Osteocyte (in vitro differentiated cells): Measurements from ENCODE around the gene AMOTL1. TPM values are rescaled to one million over a fixed set of nuclear protein-coding genes. Genes with fewer than 3 reads are reported as not detected.
A peak's percentile ranks its signal among the peaks of the same experiment; 100 is the strongest.

ENCODE experiments used
- DNase-seq: peaks from one replicate; pipeline ENCODE4 v3.0.0; 2021; ENCODE audit warnings: mixed read lengths; ENCODE audit not compliant: unreplicated experiment; ENCODE audit errors: extremely low spot score
- H3K27ac Mint-ChIP-seq: one replicate; pipeline ENCODE4 v1.8.0; 2021; ENCODE audit warnings: mild to moderate bottlenecking, mixed read lengths; ENCODE audit not compliant: unreplicated experiment
- H3K27me3 Mint-ChIP-seq: one replicate; pipeline ENCODE4 v1.8.0; 2021; ENCODE audit warnings: mixed read lengths; ENCODE audit not compliant: unreplicated experiment
- H3K36me3 Mint-ChIP-seq: one replicate; pipeline ENCODE4 v1.8.0; 2021; ENCODE audit warnings: mixed read lengths; ENCODE audit not compliant: unreplicated experiment
- H3K4me1 Mint-ChIP-seq: one replicate; pipeline ENCODE4 v1.8.0; 2021; ENCODE audit warnings: mixed read lengths; ENCODE audit not compliant: unreplicated experiment
- H3K4me3 Mint-ChIP-seq: one replicate; pipeline ENCODE4 v1.8.0; 2021; ENCODE audit warnings: mild to moderate bottlenecking, moderate library complexity, mixed read lengths; ENCODE audit not compliant: unreplicated experiment
- H3K9me3 Mint-ChIP-seq: one replicate; pipeline ENCODE4 v1.8.0; 2021; ENCODE audit warnings: mixed read lengths; ENCODE audit not compliant: unreplicated experiment
- long read RNA-seq: library from polyadenylated mRNA; unstranded; transcript quantifications from one replicate; pipeline ENCODE4 v2.0.0, GENCODE V29; 2021
- total RNA-seq: library from RNA; stranded (reverse); gene quantifications from 2 replicates; pipeline ENCODE4 v1.2.1, GENCODE V29; 2021
- TF ChIP-seq, protein P1 (sequence below): fragments of 200-600 bp; sonication (generic); IDR thresholded peaks from 2 replicates; pipeline ENCODE4 v1.5.0; 2021; ENCODE audit warnings: antibody characterized with exemption, mild to moderate bottlenecking, moderate library complexity

The AMOTL1 gene, protein sequence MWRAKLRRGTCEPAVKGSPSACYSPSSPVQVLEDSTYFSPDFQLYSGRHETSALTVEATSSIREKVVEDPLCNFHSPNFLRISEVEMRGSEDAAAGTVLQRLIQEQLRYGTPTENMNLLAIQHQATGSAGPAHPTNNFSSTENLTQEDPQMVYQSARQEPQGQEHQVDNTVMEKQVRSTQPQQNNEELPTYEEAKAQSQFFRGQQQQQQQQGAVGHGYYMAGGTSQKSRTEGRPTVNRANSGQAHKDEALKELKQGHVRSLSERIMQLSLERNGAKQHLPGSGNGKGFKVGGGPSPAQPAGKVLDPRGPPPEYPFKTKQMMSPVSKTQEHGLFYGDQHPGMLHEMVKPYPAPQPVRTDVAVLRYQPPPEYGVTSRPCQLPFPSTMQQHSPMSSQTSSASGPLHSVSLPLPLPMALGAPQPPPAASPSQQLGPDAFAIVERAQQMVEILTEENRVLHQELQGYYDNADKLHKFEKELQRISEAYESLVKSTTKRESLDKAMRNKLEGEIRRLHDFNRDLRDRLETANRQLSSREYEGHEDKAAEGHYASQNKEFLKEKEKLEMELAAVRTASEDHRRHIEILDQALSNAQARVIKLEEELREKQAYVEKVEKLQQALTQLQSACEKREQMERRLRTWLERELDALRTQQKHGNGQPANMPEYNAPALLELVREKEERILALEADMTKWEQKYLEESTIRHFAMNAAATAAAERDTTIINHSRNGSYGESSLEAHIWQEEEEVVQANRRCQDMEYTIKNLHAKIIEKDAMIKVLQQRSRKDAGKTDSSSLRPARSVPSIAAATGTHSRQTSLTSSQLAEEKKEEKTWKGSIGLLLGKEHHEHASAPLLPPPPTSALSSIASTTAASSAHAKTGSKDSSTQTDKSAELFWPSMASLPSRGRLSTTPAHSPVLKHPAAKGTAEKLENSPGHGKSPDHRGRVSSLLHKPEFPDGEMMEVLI
- 66.6 and 71.7 TPM in 2 replicates for total RNA-seq
- long read RNA-seq, partial matches to known transcripts: 5 of 79 reads
- long read RNA-seq, other reads (novel, unspliced or antisense): 74 of 79 reads

DNA sequence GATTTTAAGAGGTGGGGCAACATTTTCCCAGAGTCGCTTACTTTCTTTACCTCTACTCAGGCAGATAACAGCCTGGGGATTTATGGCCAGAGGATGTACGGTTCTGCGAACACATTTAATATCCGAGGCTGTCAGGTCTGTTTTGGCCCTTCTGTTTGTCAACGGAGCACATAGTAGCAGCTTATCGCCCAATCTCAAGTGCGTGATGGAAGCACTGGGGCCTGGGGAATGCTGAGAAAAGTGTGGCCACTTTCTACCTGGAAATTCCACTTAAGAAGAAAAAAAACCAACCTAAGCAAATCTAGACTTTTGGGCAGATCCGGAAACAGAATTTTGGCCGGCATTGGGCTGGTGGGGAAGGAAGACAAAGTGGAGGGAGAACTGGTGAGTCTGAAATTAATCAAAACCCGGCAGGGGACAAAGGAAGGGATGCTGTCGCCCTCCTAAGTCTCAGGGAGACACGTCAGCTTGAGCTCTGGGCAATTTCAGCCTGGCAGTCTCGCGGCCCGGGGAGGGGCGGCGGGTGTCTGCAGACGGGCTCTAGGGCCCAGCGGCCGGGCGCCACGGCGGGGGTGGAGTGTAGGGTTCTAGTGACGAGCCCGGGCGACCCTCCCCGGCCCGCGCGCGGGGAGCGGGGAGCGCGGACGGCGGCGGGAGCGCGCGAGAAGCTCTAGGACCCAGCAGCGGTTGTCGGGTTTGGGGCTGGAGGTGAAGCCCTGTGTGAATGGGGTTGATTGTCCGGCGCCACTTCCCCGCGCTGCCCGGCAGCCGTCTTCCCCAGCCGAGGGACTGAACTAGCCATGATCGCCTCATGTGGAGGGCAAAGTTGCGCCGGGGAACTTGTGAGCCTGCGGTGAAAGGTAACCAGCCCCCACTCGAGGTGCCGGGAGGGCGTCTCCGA is at the start of gene AMOTL1:
Gene AMOTL1, plus strand, starts transcription at position 656 of the 901 bp plus-strand sequence. Its CDS starts 156 bp downstream, at position 812.
- peaks cover 28% of the 10 kb centered on the region for H3K4me1 Mint-ChIP-seq
- peak within 1 kb of the TSS; percentile 91 for H3K4me3 Mint-ChIP-seq
- peak; percentile 96 for DNase-seq
- H3K9me3 Mint-ChIP-seq: no peaks in the 10 kb centered on the region
- peak within 1 kb of the TSS; percentile 95 for H3K27ac Mint-ChIP-seq
- TF ChIP-seq, protein P1, sequence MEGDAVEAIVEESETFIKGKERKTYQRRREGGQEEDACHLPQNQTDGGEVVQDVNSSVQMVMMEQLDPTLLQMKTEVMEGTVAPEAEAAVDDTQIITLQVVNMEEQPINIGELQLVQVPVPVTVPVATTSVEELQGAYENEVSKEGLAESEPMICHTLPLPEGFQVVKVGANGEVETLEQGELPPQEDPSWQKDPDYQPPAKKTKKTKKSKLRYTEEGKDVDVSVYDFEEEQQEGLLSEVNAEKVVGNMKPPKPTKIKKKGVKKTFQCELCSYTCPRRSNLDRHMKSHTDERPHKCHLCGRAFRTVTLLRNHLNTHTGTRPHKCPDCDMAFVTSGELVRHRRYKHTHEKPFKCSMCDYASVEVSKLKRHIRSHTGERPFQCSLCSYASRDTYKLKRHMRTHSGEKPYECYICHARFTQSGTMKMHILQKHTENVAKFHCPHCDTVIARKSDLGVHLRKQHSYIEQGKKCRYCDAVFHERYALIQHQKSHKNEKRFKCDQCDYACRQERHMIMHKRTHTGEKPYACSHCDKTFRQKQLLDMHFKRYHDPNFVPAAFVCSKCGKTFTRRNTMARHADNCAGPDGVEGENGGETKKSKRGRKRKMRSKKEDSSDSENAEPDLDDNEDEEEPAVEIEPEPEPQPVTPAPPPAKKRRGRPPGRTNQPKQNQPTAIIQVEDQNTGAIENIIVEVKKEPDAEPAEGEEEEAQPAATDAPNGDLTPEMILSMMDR: peak; percentile 24
- no peaks in the 10 kb centered on the region for H3K27me3 Mint-ChIP-seq
- peaks cover 6% of the 10 kb centered on the region for H3K36me3 Mint-ChIP-seq

DNA sequence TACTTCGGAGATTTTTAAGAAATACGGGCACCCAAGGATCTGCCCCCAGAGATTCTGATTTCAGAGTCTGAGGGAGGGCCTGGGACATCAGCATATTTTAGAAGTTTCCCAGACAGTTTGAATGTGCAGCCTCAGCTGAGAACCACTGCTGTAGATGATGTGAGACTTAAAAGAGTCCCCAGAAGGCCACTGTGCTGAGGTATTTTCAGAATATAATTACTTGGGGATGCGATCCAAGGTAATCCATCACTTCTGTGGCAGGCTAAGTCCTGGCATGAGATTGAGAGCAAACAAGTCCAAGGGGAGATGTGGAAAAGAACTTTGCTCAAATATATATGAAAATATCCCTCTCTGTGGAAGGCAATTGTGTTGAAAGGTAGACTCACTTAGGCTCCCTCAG is 48.3 kb upstream of the AMOTL1 start:
- Mint-ChIP-seq H3K9me3 (peaks cover 4% of the 10 kb centered on the region), H3K4me3 (no peak overlapping the region), H3K27me3 (peaks cover 42% of the 10 kb centered on the region), H3K27ac (no peak overlapping the region), H3K36me3 (no peaks in the 10 kb centered on the region), H3K4me1 (no peaks in the 10 kb centered on the region)
- DNase-seq: no peak
- TF ChIP-seq, protein P1: no peak

DNA sequence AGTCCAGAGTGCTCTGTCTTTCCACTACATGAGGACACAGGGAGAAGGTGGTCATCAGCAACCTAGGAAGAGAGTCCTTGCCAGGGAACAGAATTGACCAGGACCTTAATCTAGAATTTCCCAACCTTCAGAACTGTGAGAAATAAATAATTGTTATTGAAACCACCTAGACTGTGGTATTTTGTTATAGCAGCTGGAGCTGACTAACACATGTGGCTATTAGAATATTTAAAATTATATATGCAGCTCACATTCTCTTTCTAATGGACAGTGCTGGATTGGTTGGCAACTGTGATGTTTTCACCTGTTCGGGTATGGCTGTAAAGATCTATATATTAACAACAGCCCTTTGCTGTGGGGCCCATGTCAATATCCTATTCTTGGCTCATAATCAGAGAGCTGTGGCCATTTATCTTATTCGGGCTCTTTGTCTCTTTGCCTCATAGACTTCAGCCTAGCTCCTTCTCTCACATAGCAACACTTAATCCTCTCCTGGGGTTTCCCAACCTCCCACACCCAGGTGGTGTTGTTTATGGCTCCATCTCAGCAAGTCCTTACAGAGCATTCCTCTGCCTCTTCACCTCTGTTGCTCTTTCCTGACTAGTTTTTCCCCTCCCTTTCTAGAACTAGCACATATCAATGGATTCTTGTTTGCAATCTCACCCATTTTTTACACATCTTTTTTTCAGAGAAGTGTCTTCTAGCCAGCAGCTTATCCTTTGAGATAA is 46.4 kb upstream of the AMOTL1 start:
- no peaks in the 10 kb centered on the region for H3K4me1 Mint-ChIP-seq
- no peak overlapping the region for H3K27ac Mint-ChIP-seq
- no peak overlapping the region for H3K4me3 Mint-ChIP-seq
- H3K27me3 Mint-ChIP-seq: peaks cover 26% of the 10 kb centered on the region
- H3K9me3 Mint-ChIP-seq: peaks cover 4% of the 10 kb centered on the region
- no peaks in the 10 kb centered on the region for H3K36me3 Mint-ChIP-seq
- no peak for DNase-seq
- TF ChIP-seq, protein P1: no peak

DNA sequence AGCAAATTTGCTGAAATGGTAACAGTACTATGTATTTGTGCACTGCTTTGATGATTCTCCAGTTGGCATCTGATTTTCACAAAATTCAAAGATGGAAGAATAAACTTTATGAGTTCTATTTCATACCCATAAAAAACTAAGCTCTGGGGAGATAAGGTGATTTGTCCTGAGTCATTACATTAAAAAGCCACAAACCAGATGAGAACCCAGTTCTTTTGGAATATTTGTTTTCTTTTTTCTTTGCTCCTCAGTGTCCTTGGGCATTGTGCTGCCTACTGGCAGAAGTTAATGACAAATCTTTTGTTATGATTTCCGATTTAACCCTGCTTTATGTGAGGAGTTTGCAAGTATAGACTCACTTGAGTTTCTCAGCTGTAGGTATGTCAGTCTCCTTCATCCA is 45.4 kb upstream of the AMOTL1 start:
- DNase-seq: no peak
- Mint-ChIP-seq H3K4me3 (no peak overlapping the region), H3K9me3 (no peaks in the 10 kb centered on the region), H3K27me3 (peaks cover 22% of the 10 kb centered on the region), H3K27ac (no peak overlapping the region), H3K36me3 (no peaks in the 10 kb centered on the region), H3K4me1 (no peaks in the 10 kb centered on the region)
- TF ChIP-seq, protein P1: no peak
